ENCODE results near the gene RNF114.
"Not testable (repeated sequence)": the region's sequence is repeated elsewhere in the genome, so short reads cannot be mapped to it uniquely, and the experiment has no call there.

RNF114 gene

GRCh38 chr20:49892817-49893216 lies 43.4 kb upstream of the RNF114 start:
- Histone ChIP-seq H3K36me3 (peaks cover 15% of the 10 kb centered on the region), H3K27me3 (no peaks in the 10 kb centered on the region), H3K4me3 (ENCODE audit: low read depth in 1 of 2, low read length in 1 of 2) (peak overlapping the region in 1 of 2 experiments; percentile 7), H3K4me1 (ENCODE audit: control insufficient read depth in 1 of 2, insufficient read depth in 1 of 2, low read depth in 1 of 2, low read length in 1 of 2) (peaks cover 88 to 98% of the 10 kb centered on the region in 2 experiments), H3K27ac (peak overlapping the region; percentile 85), H3K9me3 (no peaks in the 10 kb centered on the region)
- TF ChIP-seq CTCF (IDR thresholded peaks at IDR 0.05), result no peak

- Histone ChIP-seq H3K9me3 (no peaks in the 10 kb centered on the region), H3K27me3 (no peaks in the 10 kb centered on the region), H3K4me3 (ENCODE audit: low read depth in 1 of 2, low read length in 1 of 2) (no peak overlapping the region), H3K36me3 (peaks cover 8% of the 10 kb centered on the region), H3K27ac (peak overlapping the region; percentile 85), H3K4me1 (ENCODE audit: control insufficient read depth in 1 of 2, insufficient read depth in 1 of 2, low read depth in 1 of 2, low read length in 1 of 2) (peaks cover 83 to 94% of the 10 kb centered on the region in 2 experiments)
- TF ChIP-seq CTCF (IDR thresholded peaks at IDR 0.05), result no peak
Measured at GRCh38 chr20:49893242-49894072, 42.7 kb upstream of the RNF114 start.

GRCh38 chr20:49894073-49894470 lies 42.1 kb upstream of the RNF114 start:
- peaks cover 77 to 88% of the 10 kb centered on the region in 2 experiments for H3K4me1 ChIP-seq (ENCODE audit: control insufficient read depth in 1 of 2, insufficient read depth in 1 of 2, low read depth in 1 of 2, low read length in 1 of 2)

GRCh38 chr20:49895474-49896093 lies 40.6 kb upstream of the RNF114 start:
- H3K9me3 ChIP-seq, H3K27me3 ChIP-seq, H3K36me3 ChIP-seq: not testable (repeated sequence)
- peak overlapping the region; percentile 78 for H3K27ac ChIP-seq
- peak overlapping the region; percentile 31 to 53 for H3K4me3 ChIP-seq (ENCODE audit: low read depth in 1 of 2, low read length in 1 of 2)
- H3K4me1 ChIP-seq (ENCODE audit: control insufficient read depth in 1 of 2, insufficient read depth in 1 of 2, low read depth in 1 of 2, low read length in 1 of 2), result peaks cover 62 to 73% of the 10 kb centered on the region in 2 experiments

More at GRCh38 chr20:49894073-49894470, 42.1 kb upstream of the RNF114 start:
- Histone ChIP-seq H3K27me3 (no peaks in the 10 kb centered on the region), H3K9me3 (no peaks in the 10 kb centered on the region), H3K36me3 (peaks cover 2% of the 10 kb centered on the region), H3K27ac (peak overlapping the region; percentile 85), H3K4me3 (ENCODE audit: low read depth in 1 of 2, low read length in 1 of 2) (no peak overlapping the region)
- TF ChIP-seq CTCF (IDR thresholded peaks at IDR 0.05), result no peak

GRCh38 chr20:49896204-49896603 lies 40.0 kb upstream of the RNF114 start:
- H3K27me3 ChIP-seq, result no peaks in the 10 kb centered on the region
- H3K4me1 ChIP-seq (ENCODE audit: control insufficient read depth in 1 of 2, insufficient read depth in 1 of 2, low read depth in 1 of 2, low read length in 1 of 2), result peaks cover 56 to 67% of the 10 kb centered on the region in 2 experiments
- no peak for TF ChIP-seq CTCF (IDR thresholded peaks at IDR 0.05)
- H3K4me3 ChIP-seq (ENCODE audit: low read depth in 1 of 2, low read length in 1 of 2), result peak overlapping the region; percentile 31 to 53
- peak overlapping the region; percentile 78 for H3K27ac ChIP-seq
- H3K9me3 ChIP-seq, result no peaks in the 10 kb centered on the region
- H3K36me3 ChIP-seq, result no peaks in the 10 kb centered on the region
